Testis (tissue), 3 donors: ENCODE measurements around the gene PTPRN2. TPM values are rescaled to one million over a fixed set of nuclear protein-coding genes. Genes with fewer than 3 reads are reported as not detected.

Experiments used
- DNase-seq: peaks from one replicate; pipeline ENCODE4 v3.0.0-alpha.2; 2019
- H3K27ac ChIP-seq, 2 donors: fragments of 200-600 bp; sonication (generic); one replicate each; pipeline ENCODE4 v1.5.1; 2019
- H3K27me3 ChIP-seq: fragments of 200-600 bp; sonication (generic); one replicate; pipeline ENCODE4 v1.5.1; 2019
- H3K36me3 ChIP-seq: fragments of 200-600 bp; sonication (generic); one replicate; pipeline ENCODE4 v1.5.1; 2017; ENCODE audit warnings: low read depth; ENCODE audit errors: missing control alignments
- H3K4me1 ChIP-seq: fragments of 200-600 bp; sonication (generic); one replicate; pipeline ENCODE4 v1.5.1; 2019
- H3K4me3 ChIP-seq, 2 donors: fragments of 200-600 bp; sonication (generic); one replicate each; pipeline ENCODE4 v1.5.1; 2017 to 2019
- H3K9me3 ChIP-seq: fragments of 200-600 bp; sonication (generic); one replicate; pipeline ENCODE4 v1.5.1; 2017
- CTCF ChIP-seq, 3 experiments: fragments of 450-650 bp in 2 of 3; fragments of 200-600 bp in 1 of 3; sonication (generic) in 1 of 3; IDR thresholded peaks; one replicate each; pipeline ENCODE4 v1.5.1; 2016 to 2019; ENCODE audit warnings: antibody characterized with exemption in 3 of 3, mild to moderate bottlenecking in 2 of 3, moderate library complexity in 1 of 3
- POLR2A ChIP-seq: fragments of 450-650 bp; IDR thresholded peaks from one replicate; pipeline ENCODE4 v1.6.1; 2017; ENCODE audit warnings: antibody characterized with exemption, mild to moderate bottlenecking, moderate library complexity
- WGBS, 2 donors: methylation state at CpG; one replicate each; pipeline ENCODE4 v1.1.5; 2018; 5-methylcytosine and 5-hydroxymethylcytosine counted together
- intact Hi-C: fragments of 100-400 bp; cut with DNase I; formaldehyde crosslinking; loops from one replicate; pipeline ENCODE4 v1.15.1; 2023; ENCODE audit warnings: low total_unique reads
- polyA plus RNA-seq: library from polyadenylated mRNA; stranded (reverse); fragments of 350-450 nt; fragmentation: Illumina TruSeq; extraction: RNeasy Lipid Tissue Mini Kit (QIAGEN cat#74804); gene quantifications from one replicate; pipeline ENCODE4 v1.2.3, GENCODE V29; 2014; ENCODE audit warnings: low read depth, low replicate concordance; ENCODE audit not compliant: insufficient read depth
- total RNA-seq, 2 donors: library from RNA; depleted of rRNA; stranded (reverse); fragments of >200 nt; gene quantifications; one replicate each; pipeline ENCODE4 v1.2.3, GENCODE V29; 2016

PTPRN2 gene
- total and polyA plus RNA-seq, 3 donors from 2014 or later = 9.3 to 10.8 (median 9.8) TPM

- WGBS, 2 donors = 87 to 98% methylated on average over 4 of the region's 4 CpGs
- H3K4me3 ChIP-seq = no peak overlapping the region
- TF ChIP-seq POLR2A (no peak), CTCF (IDR thresholded peaks at IDR 0.05) (no peak)
- no peaks in the 10 kb centered on the region for H3K27me3 ChIP-seq
- peaks cover 16% of the 10 kb centered on the region for H3K4me1 ChIP-seq
- intact Hi-C loops = no loop called here
- DNase-seq = no peak
- no peak overlapping the region for H3K27ac ChIP-seq
- no peaks in the 10 kb centered on the region for H3K9me3 ChIP-seq
- no peaks in the 10 kb centered on the region for H3K36me3 ChIP-seq
These were observed 717.8 kb downstream of the PTPRN2 start for GRCh38 chr7:157869793-157870192.

- Histone ChIP-seq H3K27me3 (no peaks in the 10 kb centered on the region), H3K4me3 (no peak overlapping the region), H3K9me3 (no peaks in the 10 kb centered on the region), H3K4me1 (peaks cover 6% of the 10 kb centered on the region), H3K36me3 (no peaks in the 10 kb centered on the region), H3K27ac (no peak overlapping the region)
- DNase-seq = no peak
- TF ChIP-seq POLR2A (no peak), CTCF (IDR thresholded peaks at IDR 0.05) (no peak)
- 92 to 97% methylated on average over 11 to 15 of the region's 15 CpGs for WGBS, 2 donors
- intact Hi-C loops = no loop called here
These were observed 719.8 kb downstream of the PTPRN2 start for GRCh38 chr7:157867685-157868305.

- Histone ChIP-seq H3K27me3 (no peaks in the 10 kb centered on the region), H3K9me3 (no peaks in the 10 kb centered on the region), H3K27ac (no peak overlapping the region), H3K36me3 (no peaks in the 10 kb centered on the region), H3K4me3 (no peak overlapping the region), H3K4me1 (no peaks in the 10 kb centered on the region)
- TF ChIP-seq CTCF (IDR thresholded peaks at IDR 0.05) (no peak), POLR2A (no peak)
- intact Hi-C loops = no loop called here
- 92% methylated on average over 28 to 29 of the region's 29 CpGs for WGBS, 2 donors
- no peak for DNase-seq
These were observed 721.2 kb downstream of the PTPRN2 start for GRCh38 chr7:157866336-157866924.

- no peak overlapping the region for H3K4me3 ChIP-seq
- H3K27me3 ChIP-seq = no peaks in the 10 kb centered on the region
- no peak overlapping the region for H3K27ac ChIP-seq
- intact Hi-C loops = no loop called here
- no peaks in the 10 kb centered on the region for H3K36me3 ChIP-seq
- no peaks in the 10 kb centered on the region for H3K9me3 ChIP-seq
- TF ChIP-seq POLR2A (no peak), CTCF (IDR thresholded peaks at IDR 0.05) (no peak)
- WGBS, 2 donors = 90 to 92% methylated on average over 20 to 27 of the region's 27 CpGs
- no peak for DNase-seq
- H3K4me1 ChIP-seq = no peaks in the 10 kb centered on the region
These were observed 722.1 kb downstream of the PTPRN2 start for GRCh38 chr7:157865351-157866165.
